NCI-H748 (cell line): ENCODE measurements around the gene MMP11.
A peak's percentile ranks its signal among the peaks of the same experiment; 100 is the strongest.

Source experiments
- DNase-seq: peaks from one replicate; lab custom pipeline; 2025; ENCODE audit not compliant: unreplicated experiment; lab: John Stamatoyannopoulos, UW

The MMP11 gene

DNA sequence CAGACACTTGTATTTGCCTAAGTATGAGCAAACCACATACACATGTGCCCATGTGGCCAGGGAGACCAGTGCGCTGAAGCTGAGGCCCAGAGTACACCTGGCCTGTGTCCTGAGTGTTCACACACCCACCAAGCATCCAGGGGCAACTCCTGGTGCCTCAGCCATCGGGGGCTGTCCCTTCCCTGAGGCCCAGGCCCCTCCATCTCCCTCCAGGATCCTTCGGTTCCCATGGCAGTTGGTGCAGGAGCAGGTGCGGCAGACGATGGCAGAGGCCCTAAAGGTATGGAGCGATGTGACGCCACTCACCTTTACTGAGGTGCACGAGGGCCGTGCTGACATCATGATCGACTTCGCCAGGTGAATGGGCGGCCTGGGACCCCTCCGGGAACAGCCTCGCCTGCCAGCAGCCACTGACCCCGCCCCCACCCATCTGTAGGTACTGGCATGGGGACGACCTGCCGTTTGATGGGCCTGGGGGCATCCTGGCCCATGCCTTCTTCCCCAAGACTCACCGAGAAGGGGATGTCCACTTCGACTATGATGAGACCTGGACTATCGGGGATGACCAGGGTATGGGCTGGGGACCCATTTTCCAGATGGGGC, 7.6 kb downstream of the MMP11 start:
- DNase-seq: no peak

GRCh38 chr22:23781065-23781464, 8.4 kb downstream of the MMP11 start:
- no peak for DNase-seq

DNA sequence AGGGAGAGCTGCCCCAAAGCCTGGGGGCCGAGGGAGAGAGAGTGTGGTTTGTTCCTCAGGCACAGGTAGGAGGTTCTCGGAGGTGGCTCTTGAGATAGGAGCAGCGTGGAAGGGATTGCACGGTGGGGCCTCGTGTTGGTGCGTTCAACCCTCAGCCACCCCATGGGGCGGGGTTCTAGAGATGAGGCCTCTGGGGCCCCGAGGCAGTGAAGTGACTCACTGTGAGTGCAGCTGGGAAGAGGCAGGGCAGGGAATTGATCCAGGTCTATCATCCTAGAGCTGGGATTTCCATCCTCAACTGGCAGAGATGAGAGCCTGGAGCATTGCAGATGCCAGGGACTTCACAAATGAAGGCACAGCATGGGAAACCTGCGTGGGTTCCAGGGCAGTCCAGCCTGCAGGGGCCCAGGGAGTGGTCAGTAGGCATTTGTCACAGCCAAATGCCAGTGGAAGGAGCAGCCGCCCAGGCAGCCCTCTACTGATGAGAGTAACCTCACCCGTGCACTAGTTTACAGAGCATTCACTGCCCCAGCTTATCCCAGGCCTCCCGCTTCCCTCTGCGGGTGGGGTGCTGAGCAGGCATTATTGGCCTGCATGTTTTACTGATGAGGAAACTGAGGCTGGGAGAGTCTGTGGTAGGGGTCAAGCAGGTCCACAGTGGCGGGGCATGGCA, 9.0 kb downstream of the MMP11 start:
- DNase-seq: no peak

- no peak for DNase-seq
Observed at GRCh38 chr22:23782252-23782651, 9.6 kb downstream of the MMP11 start.

GRCh38 chr22:23782703-23783102, 10.1 kb downstream of the MMP11 start:
- no peak for DNase-seq

- no peak for DNase-seq
Observed at GRCh38 chr22:23783265-23784150, 10.9 kb downstream of the MMP11 start.

- DNase-seq: no peak
Observed at GRCh38 chr22:23784215-23784732, 11.6 kb downstream of the MMP11 start.

DNA sequence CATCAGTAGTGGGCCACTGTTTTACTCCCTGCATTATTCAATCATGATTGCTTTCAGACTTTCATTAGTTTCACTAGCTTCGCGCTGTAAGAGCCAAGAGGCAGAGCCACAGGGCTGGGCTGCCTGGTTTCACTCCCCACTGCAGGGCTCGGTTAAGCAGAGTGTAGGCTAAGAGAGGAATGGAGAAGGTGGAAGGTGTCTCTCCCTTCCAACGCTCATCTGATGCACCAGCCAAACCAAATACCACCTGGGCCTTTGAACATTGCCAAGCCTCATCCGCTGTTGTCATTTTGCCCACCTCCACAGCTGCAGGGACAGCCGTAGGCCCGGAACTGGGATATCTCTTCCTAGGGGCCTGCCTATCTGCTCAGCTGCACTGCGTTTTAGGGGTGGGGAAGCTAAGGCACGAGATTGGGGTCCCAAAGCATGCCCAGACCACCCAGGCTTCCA, 13.6 kb downstream of the MMP11 start:
- DNase-seq: no peak

- peak; percentile 87 for DNase-seq
Observed at GRCh38 chr22:23786752-23787599, 14.3 kb downstream of the MMP11 start, which contains the start of gene SMARCB1. SMARCB1 (plus strand) TSS chr22:23786966; CDS start chr22:23787170, 204 bp downstream.

DNA sequence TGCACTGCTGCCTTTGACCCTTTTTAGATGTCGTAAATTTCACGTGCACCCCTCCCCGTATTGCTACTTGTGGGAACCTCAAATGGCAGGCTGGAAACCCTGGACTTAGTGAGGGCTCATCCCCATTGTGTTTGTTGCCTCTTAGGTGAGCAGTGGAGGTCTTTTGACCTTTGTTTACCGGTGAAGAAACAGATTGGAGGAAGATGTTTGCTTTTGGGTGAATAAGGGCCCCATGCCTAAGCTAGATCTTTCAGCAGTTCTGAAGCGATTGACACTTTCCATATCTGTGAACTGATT, 14.9 kb downstream of the MMP11 start:
- no peak for DNase-seq

DNA sequence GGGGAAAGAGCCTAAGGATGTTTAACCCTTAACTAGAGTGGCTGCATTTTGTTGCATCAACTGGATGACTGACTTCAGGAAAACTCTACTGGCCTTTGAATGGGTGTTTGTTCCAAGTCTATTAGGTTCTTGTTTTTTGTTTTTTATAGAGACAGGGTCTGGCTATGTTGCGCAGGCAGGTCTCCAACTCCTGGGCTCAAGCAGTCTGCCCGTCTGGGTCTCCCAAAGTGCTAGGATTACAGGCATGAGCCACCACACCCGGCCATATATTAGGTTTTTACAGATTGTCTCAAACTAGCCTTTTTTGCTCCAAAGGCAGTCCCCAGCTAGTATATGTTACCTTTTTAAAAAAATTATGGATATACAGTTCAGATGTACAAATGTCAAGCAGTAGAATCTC, 15.3 kb downstream of the MMP11 start:
- no peak for DNase-seq

- peak; percentile 68 for DNase-seq
Observed at GRCh38 chr22:23789121-23789520, 16.5 kb downstream of the MMP11 start.

DNA sequence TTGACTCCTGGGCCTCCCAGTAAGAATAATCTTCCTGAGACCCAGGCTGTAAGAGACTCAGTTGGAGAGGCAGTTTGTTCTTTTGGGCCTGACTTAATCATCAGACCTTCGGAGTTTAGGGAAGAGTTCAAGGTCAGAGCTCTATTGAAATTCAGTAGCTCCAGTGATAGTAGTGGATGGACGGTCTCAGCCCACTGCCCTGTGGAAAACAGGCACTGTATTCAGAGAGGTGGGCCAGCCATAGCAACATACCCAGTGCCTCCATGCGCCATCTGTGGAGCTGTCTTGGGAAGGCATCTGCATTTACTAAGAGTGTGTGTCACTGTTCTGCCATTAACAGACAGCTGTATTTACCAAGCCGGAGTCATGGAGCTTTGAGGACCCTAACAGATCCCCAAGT, 17.0 kb downstream of the MMP11 start:
- no peak for DNase-seq

- DNase-seq: no peak
Observed at GRCh38 chr22:23790819-23791737, 18.4 kb downstream of the MMP11 start.

- no peak for DNase-seq
Observed at GRCh38 chr22:23791738-23792645, 19.3 kb downstream of the MMP11 start.

DNA sequence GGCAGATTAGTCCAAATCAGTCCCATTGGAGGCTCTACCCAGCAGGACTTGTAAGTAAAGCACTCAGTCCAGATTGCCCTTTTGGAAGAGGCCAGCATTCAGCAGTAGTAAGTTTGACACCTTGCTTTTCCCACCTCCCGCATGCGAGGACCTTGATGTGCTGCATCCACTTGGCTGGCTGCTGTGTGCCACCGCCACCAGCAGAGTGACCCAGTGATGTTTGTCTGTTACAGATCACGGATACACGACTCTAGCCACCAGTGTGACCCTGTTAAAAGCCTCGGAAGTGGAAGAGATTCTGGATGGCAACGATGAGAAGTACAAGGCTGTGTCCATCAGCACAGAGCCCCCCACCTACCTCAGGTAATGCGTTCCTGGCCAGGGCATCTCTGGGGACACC, 20.7 kb downstream of the MMP11 start:
- no peak for DNase-seq

- no peak for DNase-seq
Observed at GRCh38 chr22:23796461-23796860, 23.8 kb downstream of the MMP11 start.

GRCh38 chr22:23800297-23801237, 27.9 kb downstream of the MMP11 start:
- DNase-seq: no peak
